ENCODE results near the gene SPTBN1.

DNA sequence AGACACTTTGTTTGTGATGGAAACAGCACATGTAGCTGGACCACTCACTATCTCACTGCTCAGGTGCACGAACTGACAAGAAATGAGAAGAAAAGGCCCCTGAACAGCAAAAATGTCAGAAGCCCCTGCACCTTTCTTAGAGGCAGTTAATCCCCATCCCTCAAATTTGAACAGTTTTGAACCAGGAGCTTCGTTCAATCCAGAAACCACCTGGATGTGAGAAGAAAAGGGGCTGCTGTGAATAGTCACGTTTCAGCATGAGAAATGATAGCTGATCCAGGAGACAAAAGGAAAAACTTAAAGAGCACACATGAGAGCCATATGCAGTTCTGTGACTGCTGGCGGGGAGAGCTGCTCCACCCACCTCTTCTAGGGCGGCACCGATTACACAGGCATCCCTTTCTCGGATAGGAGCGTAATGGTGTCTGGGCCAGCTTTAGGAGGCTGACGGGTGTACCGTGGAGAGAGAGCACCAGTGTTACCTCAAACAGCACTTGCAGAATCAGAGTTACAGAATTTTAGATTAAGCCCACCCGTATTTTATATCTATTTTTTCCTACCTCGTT lies 150.3 kb downstream of the SPTBN1 start:
- TF ChIP-seq CTCF (conservative IDR thresholded peaks at IDR 0.05; ENCODE audit: low read depth, low read length) (no peak), EZH2 (IDR thresholded peaks at IDR 0.05; ENCODE audit: low read length, unreplicated experiment) (no peak)

Data from PC-3 (cell line).